Neural cell (in vitro differentiated cells): ENCODE measurements around the gene ETNK2.

Experiments
- CTCF ChIP-seq: fragments of 450-650 bp; IDR thresholded peaks from 2 replicates; pipeline ENCODE4 v1.5.1; 2014; ENCODE audit warnings: antibody characterized with exemption, mild to moderate bottlenecking, moderate library complexity; ENCODE audit not compliant: poor library complexity, severe bottlenecking
- EZH2 ChIP-seq: fragments of 200-600, 300-800 bp; shearing (Covaris generic), sonication (generic); IDR thresholded peaks from 2 replicates; pipeline ENCODE4 v1.6.1; 2014; ENCODE audit warnings: antibody characterized with exemption, low read length, borderline replicate concordance, mild to moderate bottlenecking; ENCODE audit not compliant: insufficient read depth, poor library complexity, severe bottlenecking
- POLR2AphosphoS5 ChIP-seq: IDR thresholded peaks from 2 replicates; pipeline ENCODE4 v1.6.1; 2012

GRCh38 chr1:204130178-204130577, 21.7 kb downstream of the ETNK2 start:
- no peak for TF ChIP-seq CTCF
- TF ChIP-seq EZH2, result no peak
- no peak for TF ChIP-seq POLR2AphosphoS5
